Measurements from ENCODE around the gene SCFD1.

DNA sequence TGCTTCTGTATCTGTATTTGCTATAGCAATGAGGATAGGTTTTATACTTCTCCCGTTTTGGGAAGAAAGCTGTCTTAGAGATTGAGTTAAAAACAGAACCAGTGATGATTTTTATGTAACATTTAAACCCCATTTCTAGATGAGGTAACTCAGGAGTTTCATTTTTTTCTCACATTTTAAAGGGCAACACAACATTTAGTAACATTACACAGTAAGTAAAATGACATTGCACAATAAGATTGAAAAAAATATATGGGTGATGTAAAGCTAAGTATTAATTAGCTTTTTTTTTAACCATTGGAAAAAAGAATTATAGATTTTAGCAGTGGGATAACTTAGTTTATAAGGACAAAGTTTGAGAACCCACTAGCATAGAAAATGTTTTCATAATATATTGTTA lies 25.2 kb upstream of the SCFD1 start:
- no peak for TF ChIP-seq CTCF (IDR thresholded peaks at IDR 0.05; ENCODE audit: borderline replicate concordance, extremely low read depth, low read length, poor library complexity, severe bottlenecking)
- no peak for TF ChIP-seq EZH2 (IDR thresholded peaks at IDR 0.05; ENCODE audit: borderline replicate concordance, low read depth, low read length, severe bottlenecking)

All from DND-41 (cell line).